A549 (cell line): Measurements from ENCODE around the gene EXOSC6.

Source experiments
- HOXA7 ChIP-seq: fragments of 250-450 bp; sonication (Bioruptor Pico); IDR thresholded peaks from 2 replicates; pipeline ENCODE4 v1.5.0; 2020; ENCODE audit warnings: mild to moderate bottlenecking, moderate library complexity
- JUN ChIP-seq, 2 experiments: fragments of >200 bp; sonication (Bioruptor Twin); formaldehyde crosslinking; IDR thresholded peaks; 2 replicates in 1 of 2; 3 replicates in 1 of 2; pipeline ENCODE4 v1.6.1; 2016 to 2017

DNA sequence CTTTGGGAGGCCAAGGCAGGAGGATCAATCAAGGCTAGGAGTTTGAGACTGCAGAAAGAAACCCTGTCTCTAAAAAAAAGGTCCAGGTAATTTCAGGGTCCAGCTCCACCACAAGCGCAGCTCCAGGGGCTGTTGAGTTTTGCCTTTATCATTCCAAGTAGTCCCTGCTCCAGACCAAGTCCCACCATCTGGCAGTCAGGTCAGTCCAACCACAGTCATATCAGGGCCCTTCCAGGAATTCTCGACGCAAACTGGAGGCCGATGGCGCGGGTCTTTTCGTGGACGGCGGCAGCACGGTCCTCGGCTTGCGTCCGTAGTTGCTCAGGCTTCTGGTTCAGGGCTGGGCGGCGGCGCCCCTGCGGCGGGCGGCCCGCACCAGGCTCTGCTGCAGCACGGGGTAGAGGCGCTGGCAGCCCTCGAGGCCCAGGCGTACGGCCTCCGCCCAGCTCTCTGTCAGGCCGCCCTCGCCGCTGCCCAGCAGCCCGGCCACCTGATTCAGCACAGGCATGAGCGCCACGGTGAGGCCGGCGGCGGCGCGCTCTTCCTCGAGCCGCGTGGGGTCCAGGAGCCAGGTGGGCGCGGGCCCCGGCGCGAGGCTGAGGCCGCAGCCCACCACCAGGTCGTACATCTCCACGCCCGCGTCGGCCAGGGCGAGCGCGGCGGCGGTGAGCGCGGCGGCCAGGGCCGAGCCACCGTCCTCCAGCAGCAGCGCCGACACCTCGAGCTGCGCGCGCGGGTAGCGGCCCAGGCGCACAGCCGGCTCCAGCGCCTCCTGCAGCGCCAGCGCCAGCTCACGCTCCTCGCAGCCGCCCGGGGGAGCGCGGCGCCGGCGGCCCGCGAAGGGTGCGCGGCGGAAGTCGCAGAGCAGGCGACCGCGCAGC lies 752 bp downstream of the EXOSC6 start:
- no peak for TF ChIP-seq JUN (IDR thresholded peaks at IDR 0.05)
- no peak for TF ChIP-seq HOXA7 (CRISPR knock-in tag)
